A549 (cell line): ENCODE data around the gene PCARE. TPM values are rescaled to one million over a fixed set of nuclear protein-coding genes. Genes with fewer than 3 reads are reported as not detected.

Experiments used
- ATAC-seq, 2 experiments: fragments of 200-7000 bp in 1 of 2; fragments of >200 bp in 1 of 2; cut with Nextera tagmentation in 1 of 2; cut with Tn5 transposase in 1 of 2; 3 replicates each; pipeline versions ENCODE4 v1.8.0 to v1.9.1; 2018 to 2020; ENCODE audit warnings: mild to moderate bottlenecking in 1 of 2, moderate library complexity in 1 of 2
- CTCF ChIA-PET: fragments of 300-600 bp; sonication (Branson Sonifier 250); formaldehyde crosslinking; extraction: SDS; loops from one replicate; lab custom pipeline; 2021; ENCODE audit warnings: antibody characterized with exemption, inconsistent platforms; lab: Yijun Ruan, JAX
- POLR2A ChIA-PET: fragments of 350-600 bp; formaldehyde crosslinking; extraction: SDS; loops from one replicate; lab custom pipeline; 2021; ENCODE audit warnings: antibody characterized with exemption, inconsistent platforms; lab: Yijun Ruan, JAX
- DNase-seq, 2 experiments: peaks; one replicate each; pipeline versions ENCODE4 v3.0.0 to v3.0.0-alpha.2; 2011 to 2016; ENCODE audit warnings: low read depth in 1 of 2, low spot score in 1 of 2
- FAIRE-seq: peaks from 2 replicates; lab custom pipeline; 2011; peaks lifted over from hg19 to GRCh38; lab: Jason Lieb, UNC
- H3K27ac ChIP-seq, 2 experiments: fragments of >200 bp; sonication (Bioruptor Twin); formaldehyde crosslinking; 3 replicates each; pipeline ENCODE4 v1.5.1; 2016 to 2017
- H3K4me1 ChIP-seq: fragments of >200 bp; sonication (Bioruptor Twin); formaldehyde crosslinking; 3 replicates; pipeline ENCODE4 v1.6.1; 2016
- H3K4me2 ChIP-seq: fragments of >200 bp; sonication (Bioruptor Twin); formaldehyde crosslinking; 3 replicates; pipeline ENCODE4 v1.6.1; 2016
- H3K4me3 ChIP-seq: fragments of >200 bp; sonication (Bioruptor Twin); formaldehyde crosslinking; 3 replicates; pipeline ENCODE4 v1.5.1; 2016
- H3K9me3 ChIP-seq: fragments of >200 bp; sonication (Bioruptor Twin); formaldehyde crosslinking; 3 replicates; pipeline ENCODE4 v1.6.1; 2016
- CTCF ChIP-seq: fragments of >200 bp; sonication (Bioruptor Twin); formaldehyde crosslinking; IDR thresholded peaks from 3 replicates; pipeline ENCODE4 v1.5.1; 2016
- ELK1 ChIP-seq: fragments of 150-350 bp; IDR thresholded peaks from 2 replicates; pipeline ENCODE4 v1.6.1; 2014; ENCODE audit warnings: low read depth, mild to moderate bottlenecking, low read length
- FOSL2 ChIP-seq, 2 experiments: fragments of 450-650 bp in 1 of 2; fragments of >200 bp in 1 of 2; sonication (Bioruptor Twin) in 1 of 2; formaldehyde crosslinking; IDR thresholded peaks; 2 replicates each; pipeline versions ENCODE4 v1.5.0 to v1.6.1; 2016 to 2020; ENCODE audit warnings: mild to moderate bottlenecking in 1 of 2, moderate library complexity in 1 of 2
- FOXS1 ChIP-seq: fragments of 250-450 bp; sonication (Bioruptor Pico); IDR thresholded peaks from 2 replicates; pipeline ENCODE4 v1.5.0; 2020; ENCODE audit warnings: mild to moderate bottlenecking, moderate library complexity
- HEYL ChIP-seq: fragments of 250-450 bp; sonication (Bioruptor Pico); IDR thresholded peaks from 2 replicates; pipeline ENCODE4 v1.8.0; 2021; ENCODE audit warnings: mild to moderate bottlenecking, moderate library complexity
- HOXA7 ChIP-seq: fragments of 250-450 bp; sonication (Bioruptor Pico); IDR thresholded peaks from 2 replicates; pipeline ENCODE4 v1.5.0; 2020; ENCODE audit warnings: mild to moderate bottlenecking, moderate library complexity
- HOXB5 ChIP-seq: fragments of 250-450 bp; sonication (Bioruptor Pico); IDR thresholded peaks from 2 replicates; pipeline ENCODE4 v1.5.0; 2020; ENCODE audit warnings: mild to moderate bottlenecking, moderate library complexity
- JUN ChIP-seq, 2 experiments: fragments of >200 bp; sonication (Bioruptor Twin); formaldehyde crosslinking; IDR thresholded peaks; 2 replicates in 1 of 2; 3 replicates in 1 of 2; pipeline ENCODE4 v1.6.1; 2016 to 2017
- MAX ChIP-seq: IDR thresholded peaks from 2 replicates; pipeline ENCODE4 v1.6.1; 2012
- MYC ChIP-seq: IDR thresholded peaks from 2 replicates; pipeline ENCODE4 v1.6.1; 2012; ENCODE audit warnings: mild to moderate bottlenecking, inconsistent platforms, low read length, improper control_type of control experiment, borderline replicate concordance
- NFE2L2 ChIP-seq: fragments of 150-350 bp; conservative IDR thresholded peaks from 2 replicates; pipeline ENCODE4 v1.6.1; 2014; ENCODE audit warnings: low read length
- PBX3 ChIP-seq: IDR thresholded peaks from 2 replicates; pipeline ENCODE4 v1.6.1; 2012
- POLR2A ChIP-seq: IDR thresholded peaks from 2 replicates; pipeline ENCODE4 v1.6.1; 2012; ENCODE audit warnings: mild to moderate bottlenecking, low read length
- POLR2AphosphoS2 ChIP-seq: conservative IDR thresholded peaks from 2 replicates; pipeline ENCODE4 v1.6.1; 2012; ENCODE audit warnings: low read length, improper control_type of control experiment, inconsistent platforms
- USF2 ChIP-seq: fragments of 450-650 bp; IDR thresholded peaks from 2 replicates; pipeline ENCODE4 v1.6.1; 2014; ENCODE audit warnings: antibody characterized with exemption
- ZC3H11A ChIP-seq: fragments of 450-650 bp; IDR thresholded peaks from 2 replicates; pipeline ENCODE4 v1.6.1; 2014; ENCODE audit warnings: antibody characterized with exemption, mild to moderate bottlenecking
- ZFP36 ChIP-seq: fragments of 450-650 bp; IDR thresholded peaks from 2 replicates; pipeline ENCODE4 v1.6.1; 2014; ENCODE audit warnings: borderline replicate concordance; ENCODE audit not compliant: partially characterized antibody
- ZNF302 ChIP-seq: fragments of 250-450 bp; sonication (Bioruptor Pico); IDR thresholded peaks from 2 replicates; pipeline ENCODE4 v1.9.0; 2021; ENCODE audit warnings: inconsistent platforms, mild to moderate bottlenecking, moderate library complexity
- WGBS: methylation state at CpG from one replicate; pipeline ENCODE4 v1.1.6; 2017; ENCODE audit errors: missing lambda C conversion rate; 5-methylcytosine and 5-hydroxymethylcytosine counted together
- polyA plus RNA-seq, 4 experiments: library from polyadenylated mRNA; depleted of rRNA in 3 of 4; stranded (reverse); fragments of >200 nt; fragmentation: RNase III in 1 of 4; extraction: RNeasy Plus Mini Kit Qiagen cat#74134 plus additional on column Dnase treatment in 1 of 4; gene quantifications; 2 replicates in 3 of 4; 3 replicates in 1 of 4; pipeline ENCODE4 v1.2.3, GENCODE V29; 2011 to 2017

The PCARE gene
- polyA plus RNA-seq, 2 of the 4 experiments (the other 2 are of a cell fraction) = not detected

- no peak for ATAC-seq
- no peak for FAIRE-seq
These were observed 33.1 kb downstream of the PCARE start for GRCh38 chr2:29041161-29041660.

GRCh38 chr2:29040552-29040951, 33.8 kb downstream of the PCARE start:
- ChIA-PET POLR2A (no interaction called here), CTCF (interaction anchor here (1.4 kb wide), 1 partner anchor 268 kb away, joined by 3 read pairs; no protein-coding TSS in a partner anchor)
- TF ChIP-seq POLR2AphosphoS2 (no peak), NFE2L2 (no peak), POLR2A (no peak), ELK1 (no peak), FOSL2 (IDR thresholded peaks at IDR 0.05) (no peak), FOSL2 (CRISPR knock-in tag; IDR thresholded peaks at IDR 0.05) (no peak), CTCF (no peak), USF2 (no peak), ZC3H11A (no peak), HOXA7 (CRISPR knock-in tag) (no peak)
- no peak for DNase-seq
- no peak overlapping the region for H3K4me3 ChIP-seq
- H3K4me1 ChIP-seq = peaks cover 7% of the 10 kb centered on the region; the same call in 2 of the 3 replicates
- FAIRE-seq = no peak
- H3K27ac ChIP-seq = no peak overlapping the region
- 50% methylated on average over 6 of the region's 6 CpGs for WGBS
- no peak overlapping the region for H3K4me2 ChIP-seq
- no peaks in the 10 kb centered on the region for H3K9me3 ChIP-seq
- no peak for ATAC-seq

More at GRCh38 chr2:29041161-29041660, 33.1 kb downstream of the PCARE start:
- 89% methylated on average over 9 of the region's 9 CpGs for WGBS
- POLR2A ChIA-PET = no interaction called here
- no peak overlapping the region for H3K27ac ChIP-seq
- H3K4me3 ChIP-seq = no peak overlapping the region
- peaks cover 7% of the 10 kb centered on the region; the same call in 2 of the 3 replicates for H3K4me1 ChIP-seq
- no peak for DNase-seq
- H3K9me3 ChIP-seq = no peaks in the 10 kb centered on the region
- CTCF ChIA-PET = interaction anchor here (0.8 to 1.4 kb wide), 4 partner anchors 13 to 85 kb away, joined by 3 to 4 read pairs (median 4); no protein-coding TSS in a partner anchor
- H3K4me2 ChIP-seq = no peak overlapping the region
- TF ChIP-seq USF2 = no peak
- no peak for TF ChIP-seq HOXB5 (CRISPR knock-in tag)
- TF ChIP-seq MAX = no peak
- no peak for TF ChIP-seq MYC
- no peak for TF ChIP-seq ZNF302 (CRISPR knock-in tag)
- no peak for TF ChIP-seq HEYL (CRISPR knock-in tag)
- no peak for TF ChIP-seq ZFP36
- no peak for TF ChIP-seq PBX3
- no peak for TF ChIP-seq JUN (IDR thresholded peaks at IDR 0.05)
- no peak for TF ChIP-seq FOXS1 (CRISPR knock-in tag)
- TF ChIP-seq, all 56 proteins: peak for 0
